GM23338 (cell line): ENCODE results near the gene LCN10. TPM values are rescaled to one million over a fixed set of nuclear protein-coding genes. Genes with fewer than 3 reads are reported as not detected.

Source experiments
- ATAC-seq: fragments of 200-7000 bp; cut with Tn5 transposase; 3 replicates; pipeline ENCODE4 v1.9.1; 2020
- DNase-seq: peaks from one replicate; pipeline ENCODE4 v3.0.0-alpha.2; 2015; ENCODE audit warnings: low spot score
- H2AFZ ChIP-seq: fragments of 200-600 bp; sonication (generic); 2 replicates; pipeline ENCODE4 v1.8.0; 2016; ENCODE audit warnings: antibody characterized with exemption, mild to moderate bottlenecking, moderate library complexity
- H3F3A ChIP-seq: fragments of 200-600 bp; sonication (generic); replicated peaks from 2 replicates; pipeline ENCODE4 v1.8.0; 2017; ENCODE audit warnings: antibody characterized with exemption, mixed run types, low read depth
- H3K27ac ChIP-seq: fragments of 200-600 bp; sonication (generic); 2 replicates; pipeline ENCODE4 v1.6.1; 2016; ENCODE audit warnings: low read depth
- H3K27me3 ChIP-seq: fragments of 200-600 bp; sonication (generic); 2 replicates; pipeline ENCODE4 v1.8.0; 2016; ENCODE audit warnings: mild to moderate bottlenecking, mixed run types, moderate library complexity; ENCODE audit not compliant: insufficient read depth
- H3K36me3 ChIP-seq: fragments of 200-600 bp; sonication (generic); 2 replicates; pipeline ENCODE4 v1.8.0; 2016; ENCODE audit warnings: mild to moderate bottlenecking; ENCODE audit not compliant: insufficient read depth
- H3K4me1 ChIP-seq: fragments of 200-600 bp; sonication (generic); 2 replicates; pipeline ENCODE4 v1.8.0; 2016; ENCODE audit warnings: mild to moderate bottlenecking, moderate library complexity; ENCODE audit not compliant: insufficient read depth
- H3K4me2 ChIP-seq: fragments of 200-600 bp; sonication (generic); 2 replicates; pipeline ENCODE4 v1.7.1; 2017; ENCODE audit warnings: mixed run types
- H3K4me3 ChIP-seq: fragments of 200-600 bp; sonication (generic); 2 replicates; pipeline ENCODE4 v1.6.1; 2016; ENCODE audit warnings: mixed run types
- H3K79me2 ChIP-seq: fragments of 200-600 bp; sonication (generic); replicated peaks from 2 replicates; pipeline ENCODE4 v1.8.0; 2017; ENCODE audit warnings: mild to moderate bottlenecking; ENCODE audit not compliant: insufficient read depth
- H3K9me2 ChIP-seq: fragments of 200-600 bp; sonication (generic); 2 replicates; pipeline ENCODE4 v1.8.0; 2017; ENCODE audit not compliant: insufficient read depth
- H4K20me1 ChIP-seq: fragments of 200-600 bp; sonication (generic); replicated peaks from 2 replicates; pipeline ENCODE4 v1.8.0; 2017; ENCODE audit warnings: mild to moderate bottlenecking; ENCODE audit not compliant: insufficient read depth
- H3K27ac Mint-ChIP-seq: 2 replicates; pipeline ENCODE4 v1.8.0; 2020; ENCODE audit warnings: inconsistent platforms, mild to moderate bottlenecking, moderate library complexity, mixed read lengths
- H3K27me3 Mint-ChIP-seq: 3 replicates; pipeline ENCODE4 v1.8.0; 2022; ENCODE audit warnings: low read depth, mild to moderate bottlenecking, moderate library complexity, mixed read lengths, inconsistent platforms; ENCODE audit not compliant: insufficient read depth, poor library complexity
- H3K36me3 Mint-ChIP-seq: 3 replicates; pipeline ENCODE4 v1.8.0; 2021; ENCODE audit warnings: low read depth, mild to moderate bottlenecking, inconsistent platforms, moderate library complexity, mixed read lengths
- H3K4me1 Mint-ChIP-seq: 3 replicates; pipeline ENCODE4 v1.8.0; 2020; ENCODE audit warnings: mild to moderate bottlenecking, inconsistent platforms, mixed read lengths
- H3K4me3 Mint-ChIP-seq: 3 replicates; pipeline ENCODE4 v1.8.0; 2021; ENCODE audit warnings: moderate library complexity, mild to moderate bottlenecking, inconsistent platforms, mixed read lengths
- H3K9me3 Mint-ChIP-seq: 3 replicates; pipeline ENCODE4 v1.8.0; 2020; ENCODE audit warnings: moderate library complexity, mild to moderate bottlenecking, inconsistent platforms, mixed read lengths
- CREB1 ChIP-seq: fragments of 250-450 bp; sonication (Bioruptor Pico); IDR thresholded peaks from 2 replicates; pipeline ENCODE4 v1.5.0; 2020; ENCODE audit warnings: low read depth, mild to moderate bottlenecking, moderate library complexity
- EZH2 ChIP-seq: fragments of 200-600 bp; sonication (generic); IDR thresholded peaks from one replicate; pipeline ENCODE4 v1.8.0; 2017; ENCODE audit warnings: antibody characterized with exemption, mild to moderate bottlenecking, low read depth; ENCODE audit not compliant: unreplicated experiment
- EZH2phosphoT487 ChIP-seq: fragments of 200-600 bp; sonication (generic); IDR thresholded peaks from one replicate; pipeline ENCODE4 v1.8.1; 2018; ENCODE audit warnings: antibody characterized with exemption; ENCODE audit not compliant: unreplicated experiment
- POLR2AphosphoS5 ChIP-seq: IDR thresholded peaks from 2 replicates; pipeline ENCODE4 v1.6.1; 2016; ENCODE audit warnings: antibody characterized with exemption, low read depth
- REST ChIP-seq: IDR thresholded peaks from one replicate; pipeline ENCODE4 v1.6.1; 2018; ENCODE audit warnings: antibody characterized with exemption; ENCODE audit not compliant: unreplicated experiment
- STAT1 ChIP-seq: IDR thresholded peaks from one replicate; pipeline ENCODE4 v1.6.1; 2016; ENCODE audit warnings: antibody characterized with exemption; ENCODE audit not compliant: unreplicated experiment
- ZNF114 ChIP-seq: fragments of 250-450 bp; sonication (Bioruptor Pico); IDR thresholded peaks from 2 replicates; pipeline ENCODE4 v1.5.0; 2020; ENCODE audit warnings: mild to moderate bottlenecking, moderate library complexity
- ZNF462 ChIP-seq: fragments of 250-450 bp; sonication (Bioruptor Pico); IDR thresholded peaks from 2 replicates; pipeline ENCODE4 v1.5.0; 2020; ENCODE audit warnings: mild to moderate bottlenecking, moderate library complexity
- polyA plus RNA-seq: library from polyadenylated mRNA; unstranded; fragments of >200 nt; fragmentation: Nextera tagmentation; extraction: Ambion mirVana; gene quantifications from 2 replicates; pipeline ENCODE4 v1.2.1, GENCODE V29; 2016
- total RNA-seq: library from RNA; depleted of rRNA; stranded (reverse); fragments of >200 nt; shearing (Covaris generic); gene quantifications from 2 replicates; pipeline ENCODE4 v1.2.3, GENCODE V29; 2014
- TF ChIP-seq, protein P1 (sequence below), 2 experiments: fragments of 200-600 bp in 1 of 2; sonication (generic) in 1 of 2; conservative IDR thresholded peaks; 2 replicates each; pipeline versions ENCODE4 v1.5.1 to v1.6.1; 2016 to 2017; ENCODE audit warnings: antibody characterized with exemption in 2 of 2, low read depth in 2 of 2, mild to moderate bottlenecking in 2 of 2, moderate library complexity in 1 of 2

Gene LCN10
- total and polyA plus RNA-seq, 2 experiments from 2014 or later: 0.45 to 0.74 TPM

- TF ChIP-seq ZNF462 (CRISPR knock-in tag): no peak
- TF ChIP-seq ZNF114 (CRISPR knock-in tag): no peak
- TF ChIP-seq STAT1: no peak
- TF ChIP-seq EZH2phosphoT487: no peak
- no peak for TF ChIP-seq EZH2
- TF ChIP-seq CREB1 (CRISPR knock-in tag): no peak
- no peak for TF ChIP-seq POLR2AphosphoS5
Measured at GRCh38 chr9:136739509-136739908, 3.2 kb downstream of the LCN10 start (continued).

DNA sequence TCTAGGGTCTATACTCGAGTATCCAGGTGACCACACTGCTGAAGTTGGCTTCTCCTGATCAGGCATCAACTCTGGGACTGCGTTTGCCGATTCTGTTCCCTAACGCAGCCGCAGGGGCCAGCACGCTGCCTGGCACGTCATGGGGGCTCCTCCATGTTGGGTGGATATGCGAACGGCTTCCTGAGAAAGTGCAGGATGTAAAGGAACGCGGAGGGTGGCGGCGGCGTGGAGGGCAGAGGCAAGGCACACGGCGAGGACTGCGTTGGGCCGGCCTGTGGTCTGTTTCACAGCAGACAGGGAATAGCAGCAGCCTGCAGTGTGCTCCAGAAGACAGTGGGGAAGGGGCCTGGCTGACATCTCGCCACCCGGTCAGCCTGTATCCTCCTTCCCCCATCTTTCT is 3.8 kb downstream of the LCN10 start:
- H3K27me3 Mint-ChIP-seq: peaks cover 14% of the 10 kb centered on the region
- H3K27me3 ChIP-seq: no peaks in the 10 kb centered on the region
- TF ChIP-seq REST (no peak), CREB1 (CRISPR knock-in tag) (no peak), POLR2AphosphoS5 (no peak)
- TF ChIP-seq, protein P1, sequence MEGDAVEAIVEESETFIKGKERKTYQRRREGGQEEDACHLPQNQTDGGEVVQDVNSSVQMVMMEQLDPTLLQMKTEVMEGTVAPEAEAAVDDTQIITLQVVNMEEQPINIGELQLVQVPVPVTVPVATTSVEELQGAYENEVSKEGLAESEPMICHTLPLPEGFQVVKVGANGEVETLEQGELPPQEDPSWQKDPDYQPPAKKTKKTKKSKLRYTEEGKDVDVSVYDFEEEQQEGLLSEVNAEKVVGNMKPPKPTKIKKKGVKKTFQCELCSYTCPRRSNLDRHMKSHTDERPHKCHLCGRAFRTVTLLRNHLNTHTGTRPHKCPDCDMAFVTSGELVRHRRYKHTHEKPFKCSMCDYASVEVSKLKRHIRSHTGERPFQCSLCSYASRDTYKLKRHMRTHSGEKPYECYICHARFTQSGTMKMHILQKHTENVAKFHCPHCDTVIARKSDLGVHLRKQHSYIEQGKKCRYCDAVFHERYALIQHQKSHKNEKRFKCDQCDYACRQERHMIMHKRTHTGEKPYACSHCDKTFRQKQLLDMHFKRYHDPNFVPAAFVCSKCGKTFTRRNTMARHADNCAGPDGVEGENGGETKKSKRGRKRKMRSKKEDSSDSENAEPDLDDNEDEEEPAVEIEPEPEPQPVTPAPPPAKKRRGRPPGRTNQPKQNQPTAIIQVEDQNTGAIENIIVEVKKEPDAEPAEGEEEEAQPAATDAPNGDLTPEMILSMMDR (conservative IDR thresholded peaks at IDR 0.05; ENCODE audit: low read depth in 2 of 2): no peak

More for the DNA sequence above, 3.8 kb downstream of the LCN10 start:
- Mint-ChIP-seq H3K4me3 (no peak overlapping the region), H3K36me3 (no peaks in the 10 kb centered on the region), H3K9me3 (no peaks in the 10 kb centered on the region; the same call in 2 of the 3 replicates), H3K4me1 (peaks cover 2% of the 10 kb centered on the region; the same call in 1 of the 3 replicates), H3K27ac (no peak overlapping the region)
- H3K27ac ChIP-seq: no peak overlapping the region
- no peaks in the 10 kb centered on the region for H4K20me1 ChIP-seq
- ATAC-seq (no peak), DNase-seq (no peak)
- no peaks in the 10 kb centered on the region for H3K36me3 ChIP-seq
- H3F3A ChIP-seq: no peaks in the 10 kb centered on the region
- H3K4me2 ChIP-seq: no peak overlapping the region
- no peak overlapping the region for H2AFZ ChIP-seq
- H3K4me1 ChIP-seq: no peaks in the 10 kb centered on the region
- no peaks in the 10 kb centered on the region for H3K9me2 ChIP-seq
- H3K79me2 ChIP-seq: no peaks in the 10 kb centered on the region
- no peak overlapping the region for H3K4me3 ChIP-seq
